Dendritic cell treated with granulocyte-macrophage colony-stimulating factor and Interleukin-4, amounts not matched to agents 40 ng/mL and 50 ng/mL, for 4 days (primary cell): ENCODE data around the gene SPRYD3.

Experiments used
- H3K27ac Mint-ChIP-seq: one replicate; pipeline ENCODE4 v1.8.0; 2022; ENCODE audit warnings: mild to moderate bottlenecking, mixed read lengths
- H3K27me3 Mint-ChIP-seq: one replicate; pipeline ENCODE4 v1.8.0; 2022; ENCODE audit warnings: mild to moderate bottlenecking, mixed read lengths
- H3K36me3 Mint-ChIP-seq: one replicate; pipeline ENCODE4 v1.8.0; 2022; ENCODE audit warnings: low read depth, mixed read lengths
- H3K4me1 Mint-ChIP-seq: one replicate; pipeline ENCODE4 v1.8.0; 2022; ENCODE audit warnings: low read depth, mixed read lengths
- H3K4me3 Mint-ChIP-seq: one replicate; pipeline ENCODE4 v1.8.0; 2022; ENCODE audit warnings: mild to moderate bottlenecking, moderate library complexity, mixed read lengths
- H3K9me3 Mint-ChIP-seq: one replicate; pipeline ENCODE4 v1.8.0; 2022; ENCODE audit warnings: mixed read lengths
- intact Hi-C: fragments of 100-400 bp; cut with micrococcal nuclease; formaldehyde crosslinking; loops from one replicate; pipeline ENCODE4 v1.15.0; 2022

The SPRYD3 gene

DNA sequence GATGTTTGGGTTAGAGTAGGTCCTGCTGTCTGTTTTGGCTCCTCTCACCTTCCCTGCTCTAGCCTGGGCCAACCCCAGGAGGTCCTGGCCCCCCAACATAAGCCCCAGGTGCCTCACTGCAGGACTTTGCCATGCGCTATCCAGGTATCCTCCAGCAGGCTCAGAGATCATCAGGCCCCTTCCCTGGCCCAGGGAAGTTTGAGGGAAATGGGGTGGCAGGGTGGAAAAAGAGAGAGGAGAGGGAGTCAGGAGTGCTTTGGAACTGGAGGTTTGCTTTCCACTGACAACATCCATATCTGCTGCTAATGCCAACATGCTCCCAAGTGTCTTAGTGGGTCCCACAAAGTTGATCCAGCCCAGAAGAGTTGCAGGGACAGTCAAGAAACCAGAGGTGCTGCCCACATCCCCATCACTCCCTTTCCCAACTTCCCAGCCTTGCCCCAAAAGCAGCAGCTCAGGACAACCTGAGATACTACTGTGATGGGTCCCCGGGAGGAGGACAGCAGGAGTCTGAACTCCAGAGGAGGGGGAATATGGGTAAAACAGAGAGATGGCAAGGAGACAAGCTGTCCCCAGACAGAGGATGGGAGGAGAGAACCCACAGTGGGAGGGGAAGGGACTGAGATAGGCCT is 28.6 kb downstream of the SPRYD3 start:
- H3K27me3 Mint-ChIP-seq, result peaks cover 36% of the 10 kb centered on the region
- H3K4me3 Mint-ChIP-seq, result no peak overlapping the region
- H3K9me3 Mint-ChIP-seq, result no peaks in the 10 kb centered on the region
- H3K4me1 Mint-ChIP-seq, result peaks cover 41% of the 10 kb centered on the region
- H3K36me3 Mint-ChIP-seq, result peaks cover 7% of the 10 kb centered on the region
- no peak overlapping the region for H3K27ac Mint-ChIP-seq
- intact Hi-C loops, result no loop called here

DNA sequence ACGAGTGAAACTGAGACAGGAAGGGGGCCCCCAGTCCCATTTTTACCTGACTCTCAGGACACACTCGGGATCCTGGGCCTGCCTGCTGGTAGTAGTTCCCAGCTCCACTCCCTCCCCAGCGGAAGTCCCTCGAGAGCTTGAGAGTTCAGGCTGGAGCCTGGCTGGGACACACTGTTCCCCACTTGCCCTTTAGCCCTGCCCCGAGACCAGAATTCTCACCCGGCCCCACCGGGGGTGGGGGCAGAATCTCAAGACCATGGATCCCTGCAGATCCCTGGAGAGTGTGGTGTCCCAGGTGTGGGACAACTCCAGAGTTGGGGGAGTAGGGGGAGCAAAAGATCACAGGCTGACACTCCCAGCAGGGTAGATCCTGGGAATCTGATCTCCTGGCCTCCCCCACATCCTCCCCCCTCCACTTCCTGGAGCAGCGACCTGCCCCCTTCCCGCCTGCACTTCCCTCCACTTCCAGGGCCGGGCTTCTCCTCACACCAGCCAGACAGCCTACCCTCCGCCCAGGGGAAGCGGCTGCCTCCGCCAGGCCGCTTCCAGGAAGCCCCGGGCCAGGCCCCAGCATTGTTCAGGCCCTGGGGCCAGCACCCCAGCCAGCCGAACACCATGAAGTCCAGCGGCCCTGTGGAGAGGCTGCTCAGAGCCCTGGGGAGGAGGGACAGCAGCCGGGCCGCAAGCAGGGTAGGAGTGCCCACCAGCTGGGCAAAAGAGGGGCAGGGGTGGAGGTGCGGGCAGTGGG is 29.4 kb downstream of the SPRYD3 start, which contains the start of gene TNS2:
Gene TNS2, plus strand, starts transcription at position 495 of the 748 bp plus-strand sequence. Its CDS starts 121 bp downstream, at position 616.
- Mint-ChIP-seq H3K27me3 (peaks cover 40% of the 10 kb centered on the region), H3K36me3 (peaks cover 7% of the 10 kb centered on the region), H3K27ac (peak within 1 kb of the TSS; percentile 8), H3K4me1 (peaks cover 43% of the 10 kb centered on the region), H3K9me3 (no peaks in the 10 kb centered on the region), H3K4me3 (no peak within 1 kb of the TSS)
- intact Hi-C loops, result no loop called here

GRCh38 chr12:53048780-53049401 is 30.3 kb downstream of the SPRYD3 start:
- Mint-ChIP-seq H3K27ac (peak overlapping the region; percentile 8), H3K4me3 (no peak overlapping the region), H3K36me3 (peaks cover 7% of the 10 kb centered on the region), H3K27me3 (peaks cover 45% of the 10 kb centered on the region), H3K9me3 (no peaks in the 10 kb centered on the region), H3K4me1 (peaks cover 45% of the 10 kb centered on the region)
- intact Hi-C loops, result no loop called here

- intact Hi-C loops, result no loop called here
- Mint-ChIP-seq H3K4me3 (peak overlapping the region; percentile 62), H3K9me3 (no peaks in the 10 kb centered on the region), H3K27ac (no peak overlapping the region), H3K36me3 (peaks cover 7% of the 10 kb centered on the region), H3K4me1 (peaks cover 41% of the 10 kb centered on the region), H3K27me3 (peaks cover 45% of the 10 kb centered on the region)
Measured at GRCh38 chr12:53048033-53048779, 31.0 kb downstream of the SPRYD3 start.

GRCh38 chr12:53047221-53048032 is 31.8 kb downstream of the SPRYD3 start:
- peak overlapping the region; percentile 79 for H3K27ac Mint-ChIP-seq
- peaks cover 40% of the 10 kb centered on the region for H3K4me1 Mint-ChIP-seq
- peaks cover 44% of the 10 kb centered on the region for H3K27me3 Mint-ChIP-seq
- peaks cover 11% of the 10 kb centered on the region for H3K36me3 Mint-ChIP-seq
- intact Hi-C loops, result no loop called here
- no peaks in the 10 kb centered on the region for H3K9me3 Mint-ChIP-seq
- peak overlapping the region; percentile 62 for H3K4me3 Mint-ChIP-seq

DNA sequence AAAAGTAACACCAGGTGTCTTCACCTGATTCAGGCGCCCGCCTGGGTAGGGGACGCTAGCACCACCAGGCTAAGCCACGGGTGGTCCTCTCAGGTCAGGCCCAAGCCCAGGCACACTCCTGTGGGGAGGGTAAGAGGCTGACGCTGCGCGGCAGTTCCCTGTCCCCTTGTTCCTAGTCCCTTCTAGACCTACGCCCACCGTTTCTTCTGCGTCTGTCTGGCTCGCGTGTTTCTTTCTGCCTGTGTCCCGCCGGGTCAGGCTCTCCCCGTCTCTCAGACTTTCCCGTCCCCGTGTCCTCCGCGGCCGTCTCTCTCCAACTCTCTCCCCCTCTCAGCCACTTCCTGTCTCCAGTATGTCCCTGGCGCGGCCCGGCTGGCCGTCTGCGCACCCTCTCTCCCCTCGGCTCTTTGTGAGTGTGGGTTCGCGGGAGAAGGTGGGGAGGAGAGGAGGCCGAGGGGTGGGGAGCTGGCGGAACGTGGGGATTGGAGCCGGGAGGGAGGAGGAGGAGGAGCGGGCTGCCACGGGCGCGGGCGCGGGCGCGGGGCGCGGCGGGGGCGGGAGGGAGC is 32.5 kb downstream of the SPRYD3 start:
- H3K4me1 Mint-ChIP-seq, result peaks cover 35% of the 10 kb centered on the region
- peaks cover 38% of the 10 kb centered on the region for H3K27me3 Mint-ChIP-seq
- peaks cover 18% of the 10 kb centered on the region for H3K36me3 Mint-ChIP-seq
- H3K27ac Mint-ChIP-seq, result peak overlapping the region; percentile 79
- H3K9me3 Mint-ChIP-seq, result no peaks in the 10 kb centered on the region
- H3K4me3 Mint-ChIP-seq, result peak overlapping the region; percentile 94
- intact Hi-C loops, result no loop called here

DNA sequence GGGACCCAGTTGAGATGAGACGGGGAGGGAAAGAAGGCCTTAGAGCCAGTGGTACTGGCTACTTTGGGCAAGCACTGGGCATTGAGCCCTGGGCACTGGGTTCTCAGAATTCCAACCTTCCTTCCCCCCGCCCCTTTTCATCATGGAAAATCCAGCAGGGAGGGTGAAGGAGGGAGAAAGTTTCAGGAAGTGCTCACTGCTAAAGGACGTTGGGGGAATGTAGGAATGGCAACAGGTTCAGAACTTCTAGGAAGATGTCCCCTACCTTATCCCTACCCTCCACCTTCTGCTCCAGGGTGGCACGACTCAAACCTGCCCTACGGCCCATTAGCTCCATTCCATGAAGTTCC is 33.5 kb downstream of the SPRYD3 start:
- Mint-ChIP-seq H3K27ac (no peak overlapping the region), H3K27me3 (peaks cover 34% of the 10 kb centered on the region)

GRCh38 chr12:53044896-53045695 is 34.1 kb downstream of the SPRYD3 start:
- Mint-ChIP-seq H3K4me3 (no peak overlapping the region), H3K4me1 (peaks cover 31% of the 10 kb centered on the region), H3K9me3 (no peaks in the 10 kb centered on the region), H3K27ac (no peak overlapping the region), H3K36me3 (peaks cover 34% of the 10 kb centered on the region), H3K27me3 (peaks cover 29% of the 10 kb centered on the region)
- intact Hi-C loops, result no loop called here

More for the DNA sequence above, 33.5 kb downstream of the SPRYD3 start:
- Mint-ChIP-seq H3K4me1 (peaks cover 31% of the 10 kb centered on the region), H3K4me3 (peak overlapping the region; percentile 94), H3K9me3 (no peaks in the 10 kb centered on the region), H3K36me3 (peaks cover 29% of the 10 kb centered on the region)
- intact Hi-C loops, result no loop called here

DNA sequence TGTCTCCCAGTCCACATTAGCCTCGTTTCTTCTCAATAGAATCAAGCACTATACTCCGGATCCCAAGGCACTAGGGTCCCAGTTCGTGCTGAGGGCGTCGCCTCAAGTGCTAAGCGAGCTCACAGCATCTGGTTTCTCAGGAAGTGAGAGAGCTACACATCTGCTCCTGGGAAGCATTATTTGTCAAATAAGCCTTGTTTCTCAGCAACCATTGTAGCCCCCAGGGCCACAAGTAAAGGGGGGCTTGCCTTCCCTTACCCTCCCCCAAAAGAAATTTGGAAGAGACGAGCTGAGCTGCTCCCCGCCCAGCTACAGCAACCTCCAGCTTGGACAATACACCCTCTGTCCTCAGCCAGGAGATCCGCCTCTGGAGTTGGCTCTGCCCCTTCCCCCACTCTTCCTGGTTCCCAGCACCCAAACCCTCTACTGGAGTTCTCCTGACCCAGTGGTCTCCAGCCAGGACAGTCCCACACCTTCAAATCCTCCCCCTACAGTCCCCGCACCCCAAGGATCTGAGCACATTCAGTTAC is 35.1 kb downstream of the SPRYD3 start:
- no peak overlapping the region for H3K4me3 Mint-ChIP-seq
- H3K4me1 Mint-ChIP-seq, result peaks cover 29% of the 10 kb centered on the region
- intact Hi-C loops, result no loop called here
- peaks cover 28% of the 10 kb centered on the region for H3K27me3 Mint-ChIP-seq
- no peaks in the 10 kb centered on the region for H3K9me3 Mint-ChIP-seq
- H3K27ac Mint-ChIP-seq, result no peak overlapping the region
- H3K36me3 Mint-ChIP-seq, result peaks cover 44% of the 10 kb centered on the region

DNA sequence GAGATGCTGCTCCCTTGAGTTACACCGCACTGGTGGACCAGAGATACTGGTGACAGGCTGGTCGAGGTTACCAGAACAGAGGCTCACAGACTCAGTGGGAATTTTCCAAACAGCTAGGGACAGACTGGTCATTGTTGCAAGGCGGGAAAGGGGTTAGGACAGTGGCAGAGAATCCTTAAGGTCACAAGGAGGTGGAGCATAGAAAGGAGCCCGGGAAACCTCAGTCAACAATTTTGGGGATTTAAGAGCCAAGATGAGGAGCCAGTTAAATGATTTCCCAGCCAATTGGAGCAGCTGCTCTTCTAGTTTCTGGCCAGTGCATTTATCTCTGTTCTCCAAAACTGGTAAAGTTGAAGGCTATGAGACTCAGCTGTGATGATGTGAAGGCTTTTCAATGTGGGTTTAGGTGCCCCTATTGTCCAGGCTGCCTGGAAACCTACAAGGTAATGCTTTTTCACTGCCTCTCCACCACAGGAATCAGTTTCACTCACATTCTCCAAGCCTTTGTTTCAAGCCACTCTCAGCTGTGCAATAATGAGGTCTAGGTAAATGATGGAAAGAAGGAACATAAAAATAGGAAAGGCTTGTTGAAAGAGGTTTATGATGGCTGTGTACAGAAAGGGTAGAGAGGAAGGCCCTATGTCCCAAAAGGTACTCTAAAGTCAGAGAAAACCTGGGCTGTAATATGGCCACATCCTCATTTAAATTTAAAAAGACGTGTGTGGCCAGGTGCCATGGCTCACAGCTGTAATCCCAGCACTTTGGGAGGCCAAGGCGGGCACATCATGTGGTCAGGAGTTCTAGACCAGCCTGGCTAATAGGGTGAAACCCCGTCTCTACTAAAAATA is 36.4 kb downstream of the SPRYD3 start:
- Mint-ChIP-seq H3K4me1 (peaks cover 37% of the 10 kb centered on the region), H3K27me3 (peaks cover 25% of the 10 kb centered on the region), H3K9me3 (no peaks in the 10 kb centered on the region), H3K27ac (no peak overlapping the region), H3K36me3 (peaks cover 57% of the 10 kb centered on the region), H3K4me3 (no peak overlapping the region)
- intact Hi-C loops, result no loop called here

DNA sequence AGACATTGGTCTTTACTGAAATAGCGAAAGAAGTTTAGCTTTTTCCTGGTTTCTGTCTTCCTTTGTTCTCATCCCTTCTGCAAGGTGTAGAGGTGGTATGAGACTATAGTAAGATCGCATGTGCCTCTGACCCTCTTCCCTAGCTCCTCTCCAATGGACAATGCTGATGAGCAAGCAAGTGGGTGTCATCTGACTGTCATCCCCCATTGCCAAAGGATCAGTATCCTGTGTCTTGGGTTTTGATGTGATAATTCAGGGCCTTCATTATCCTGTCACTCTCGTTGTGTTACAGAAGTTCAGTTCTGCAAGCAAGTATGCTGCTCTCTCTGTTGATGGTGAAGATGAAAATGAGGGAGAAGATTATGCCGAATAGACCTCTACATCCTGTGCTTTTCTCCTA is 39.3 kb downstream of the SPRYD3 start:
- intact Hi-C loops, result no loop called here
- Mint-ChIP-seq H3K36me3 (peaks cover 80% of the 10 kb centered on the region), H3K27ac (no peak overlapping the region)

More for the DNA sequence above, 39.3 kb downstream of the SPRYD3 start:
- Mint-ChIP-seq H3K9me3 (no peaks in the 10 kb centered on the region), H3K27me3 (peaks cover 10% of the 10 kb centered on the region), H3K4me1 (peaks cover 20% of the 10 kb centered on the region), H3K4me3 (no peak overlapping the region)
